ENCODE results near the gene CAMTA1.

DNA sequence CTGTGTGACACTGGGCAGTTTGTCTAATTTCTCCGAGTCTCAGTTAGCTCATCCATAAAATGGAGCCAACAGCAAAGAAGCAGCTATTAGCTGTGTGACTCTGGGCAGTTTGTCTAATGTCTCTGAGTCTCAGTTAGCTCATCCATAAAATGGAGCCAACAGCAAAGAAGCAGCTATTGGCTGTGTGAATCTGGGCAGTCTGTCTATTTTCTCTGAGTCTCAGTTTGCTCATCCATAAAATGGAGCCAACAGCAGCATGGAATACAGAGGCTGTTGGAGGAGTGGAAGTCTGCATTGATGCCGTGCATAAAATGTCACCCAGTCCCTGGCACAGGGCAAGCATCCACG lies 688.9 kb downstream of the CAMTA1 start:
- TF ChIP-seq, protein P1, sequence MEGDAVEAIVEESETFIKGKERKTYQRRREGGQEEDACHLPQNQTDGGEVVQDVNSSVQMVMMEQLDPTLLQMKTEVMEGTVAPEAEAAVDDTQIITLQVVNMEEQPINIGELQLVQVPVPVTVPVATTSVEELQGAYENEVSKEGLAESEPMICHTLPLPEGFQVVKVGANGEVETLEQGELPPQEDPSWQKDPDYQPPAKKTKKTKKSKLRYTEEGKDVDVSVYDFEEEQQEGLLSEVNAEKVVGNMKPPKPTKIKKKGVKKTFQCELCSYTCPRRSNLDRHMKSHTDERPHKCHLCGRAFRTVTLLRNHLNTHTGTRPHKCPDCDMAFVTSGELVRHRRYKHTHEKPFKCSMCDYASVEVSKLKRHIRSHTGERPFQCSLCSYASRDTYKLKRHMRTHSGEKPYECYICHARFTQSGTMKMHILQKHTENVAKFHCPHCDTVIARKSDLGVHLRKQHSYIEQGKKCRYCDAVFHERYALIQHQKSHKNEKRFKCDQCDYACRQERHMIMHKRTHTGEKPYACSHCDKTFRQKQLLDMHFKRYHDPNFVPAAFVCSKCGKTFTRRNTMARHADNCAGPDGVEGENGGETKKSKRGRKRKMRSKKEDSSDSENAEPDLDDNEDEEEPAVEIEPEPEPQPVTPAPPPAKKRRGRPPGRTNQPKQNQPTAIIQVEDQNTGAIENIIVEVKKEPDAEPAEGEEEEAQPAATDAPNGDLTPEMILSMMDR (IDR thresholded peaks at IDR 0.05): no peak
- no peak for TF ChIP-seq POLR2AphosphoS5 (IDR thresholded peaks at IDR 0.05)

Measured in upper lobe of left lung (tissue), 4 donors.